ENCODE results near the gene KLF9.
A peak's percentile ranks its signal among the peaks of the same experiment; 100 is the strongest.

KLF9 gene

DNA sequence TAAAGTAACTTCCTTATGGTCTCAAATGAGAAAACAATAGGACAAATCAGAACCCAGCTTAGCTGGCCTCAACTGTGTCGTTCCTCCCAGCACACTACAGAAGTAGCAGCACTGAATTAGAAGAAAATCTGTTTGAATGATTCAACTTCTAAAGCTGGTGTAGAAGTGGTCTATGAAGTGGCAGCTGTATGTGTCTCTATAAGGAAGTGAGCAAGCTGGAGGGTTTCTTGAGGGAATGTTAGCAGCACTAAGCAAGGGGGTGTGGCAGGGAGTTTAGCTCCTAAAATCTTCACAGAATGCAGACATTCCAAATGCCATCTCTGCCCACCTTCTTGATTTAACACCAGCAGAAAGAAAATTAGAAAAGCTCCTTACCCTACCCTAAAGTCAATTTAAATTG lies 4.1 kb downstream of the KLF9 start:
- peak overlapping the region; percentile 95 for H3K4me3 ChIP-seq (ENCODE audit: severe bottlenecking)
- ATAC-seq (ENCODE audit: low read depth) (no peak), DNase-seq (ENCODE audit: low spot score) (no peak)
- TF ChIP-seq, protein P1, sequence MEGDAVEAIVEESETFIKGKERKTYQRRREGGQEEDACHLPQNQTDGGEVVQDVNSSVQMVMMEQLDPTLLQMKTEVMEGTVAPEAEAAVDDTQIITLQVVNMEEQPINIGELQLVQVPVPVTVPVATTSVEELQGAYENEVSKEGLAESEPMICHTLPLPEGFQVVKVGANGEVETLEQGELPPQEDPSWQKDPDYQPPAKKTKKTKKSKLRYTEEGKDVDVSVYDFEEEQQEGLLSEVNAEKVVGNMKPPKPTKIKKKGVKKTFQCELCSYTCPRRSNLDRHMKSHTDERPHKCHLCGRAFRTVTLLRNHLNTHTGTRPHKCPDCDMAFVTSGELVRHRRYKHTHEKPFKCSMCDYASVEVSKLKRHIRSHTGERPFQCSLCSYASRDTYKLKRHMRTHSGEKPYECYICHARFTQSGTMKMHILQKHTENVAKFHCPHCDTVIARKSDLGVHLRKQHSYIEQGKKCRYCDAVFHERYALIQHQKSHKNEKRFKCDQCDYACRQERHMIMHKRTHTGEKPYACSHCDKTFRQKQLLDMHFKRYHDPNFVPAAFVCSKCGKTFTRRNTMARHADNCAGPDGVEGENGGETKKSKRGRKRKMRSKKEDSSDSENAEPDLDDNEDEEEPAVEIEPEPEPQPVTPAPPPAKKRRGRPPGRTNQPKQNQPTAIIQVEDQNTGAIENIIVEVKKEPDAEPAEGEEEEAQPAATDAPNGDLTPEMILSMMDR (IDR thresholded peaks at IDR 0.05; ENCODE audit: poor library complexity, severe bottlenecking), result no peak
- H3K4me1 ChIP-seq (ENCODE audit: insufficient read depth, poor library complexity, severe bottlenecking), result peaks cover 26% of the 10 kb centered on the region
- peaks cover 19% of the 10 kb centered on the region for H3K36me3 ChIP-seq (ENCODE audit: low read depth)
- H3K27ac ChIP-seq (ENCODE audit: poor library complexity, severe bottlenecking), result peak overlapping the region; percentile 88
- no peaks in the 10 kb centered on the region for H3K9me3 ChIP-seq (ENCODE audit: severe bottlenecking)
- no peaks in the 10 kb centered on the region for H3K27me3 ChIP-seq (ENCODE audit: insufficient read depth, poor library complexity, severe bottlenecking)

DNA sequence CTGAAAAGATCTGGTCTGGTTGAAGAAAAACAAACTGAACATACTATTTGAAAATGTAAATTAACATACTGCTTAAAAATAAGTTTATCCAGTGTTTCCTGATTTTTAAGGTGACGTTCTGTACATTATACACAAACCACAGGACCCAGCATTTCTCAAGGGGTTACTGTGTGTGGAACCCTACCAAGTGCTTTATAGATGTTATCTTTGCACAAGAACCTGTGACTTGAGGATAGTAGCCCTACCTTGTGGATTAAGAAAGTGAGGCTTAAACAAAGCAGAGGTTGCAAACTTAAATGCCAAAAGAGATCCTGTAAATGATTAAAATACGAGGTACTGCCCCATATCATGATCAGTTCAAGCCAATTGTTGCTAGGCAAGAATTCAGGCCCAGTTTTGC lies 4.7 kb downstream of the KLF9 start:
- H3K27me3 ChIP-seq (ENCODE audit: insufficient read depth, poor library complexity, severe bottlenecking), result no peaks in the 10 kb centered on the region
- ATAC-seq (ENCODE audit: low read depth), result no peak
- H3K4me1 ChIP-seq (ENCODE audit: insufficient read depth, poor library complexity, severe bottlenecking), result peaks cover 22% of the 10 kb centered on the region
- no peak overlapping the region for H3K4me3 ChIP-seq (ENCODE audit: severe bottlenecking)
- H3K9me3 ChIP-seq (ENCODE audit: severe bottlenecking), result no peaks in the 10 kb centered on the region
- TF ChIP-seq, protein P1 (IDR thresholded peaks at IDR 0.05; ENCODE audit: poor library complexity, severe bottlenecking), result no peak
- H3K36me3 ChIP-seq (ENCODE audit: low read depth), result peaks cover 19% of the 10 kb centered on the region
- DNase-seq (ENCODE audit: low spot score), result no peak
- H3K27ac ChIP-seq (ENCODE audit: poor library complexity, severe bottlenecking), result peak overlapping the region; percentile 88

DNA sequence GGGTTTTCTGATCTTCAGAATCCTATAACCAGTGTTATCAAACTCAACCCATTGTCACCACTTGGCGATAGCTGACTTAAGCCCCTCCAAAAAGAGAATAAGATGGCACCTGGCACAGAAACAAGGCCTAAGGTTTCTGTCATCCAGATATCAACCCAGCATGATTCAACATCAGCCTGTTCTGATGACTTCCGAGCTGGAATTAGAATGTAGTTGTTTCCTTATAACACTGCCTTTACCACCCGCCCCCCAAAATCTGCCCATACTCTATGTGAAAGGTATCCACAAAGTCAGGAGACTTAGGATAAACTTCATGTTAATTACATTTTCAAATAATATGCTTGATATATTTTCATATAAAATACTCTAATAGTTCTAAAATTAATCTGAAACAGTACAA lies 5.2 kb downstream of the KLF9 start:
- ATAC-seq (ENCODE audit: low read depth), result no peak
- Histone ChIP-seq H3K36me3 (ENCODE audit: low read depth) (peaks cover 19% of the 10 kb centered on the region), H3K4me1 (ENCODE audit: insufficient read depth, poor library complexity, severe bottlenecking) (peaks cover 18% of the 10 kb centered on the region), H3K4me3 (ENCODE audit: severe bottlenecking) (no peak overlapping the region), H3K27ac (ENCODE audit: poor library complexity, severe bottlenecking) (no peak overlapping the region), H3K9me3 (ENCODE audit: severe bottlenecking) (no peaks in the 10 kb centered on the region), H3K27me3 (ENCODE audit: insufficient read depth, poor library complexity, severe bottlenecking) (no peaks in the 10 kb centered on the region)
- DNase-seq (ENCODE audit: low spot score), result no peak
- TF ChIP-seq, protein P1 (IDR thresholded peaks at IDR 0.05; ENCODE audit: poor library complexity, severe bottlenecking), result no peak

DNA sequence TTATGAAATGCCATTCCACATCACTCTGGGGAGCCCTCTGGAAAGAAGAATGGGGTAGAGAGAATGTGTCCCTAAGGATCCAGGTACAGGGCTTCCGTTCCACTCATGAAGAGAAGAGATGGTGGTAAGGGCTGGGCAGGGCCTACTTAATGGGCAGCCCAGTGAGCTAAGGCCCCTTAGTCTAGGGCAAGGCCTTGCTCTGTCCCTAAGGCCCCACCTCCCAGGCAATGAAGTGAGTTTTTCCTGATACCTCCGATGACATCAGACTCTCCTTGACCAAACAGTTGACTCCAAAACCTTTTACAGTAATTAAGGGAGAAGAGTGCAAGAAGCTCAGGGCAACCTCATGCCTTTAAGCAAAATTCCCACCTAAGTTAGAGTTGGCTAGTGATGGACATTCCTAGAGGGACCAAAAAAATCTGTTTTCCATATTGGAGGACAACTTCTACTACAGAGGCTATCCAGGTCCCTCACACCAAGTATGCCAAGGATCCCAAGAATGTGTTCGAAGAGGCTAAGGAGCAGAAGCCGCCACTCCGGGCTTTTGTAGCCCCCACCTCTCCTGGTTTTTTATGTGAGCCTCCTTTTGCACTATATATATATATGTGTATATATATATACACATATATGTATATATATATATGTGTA lies 5.9 kb downstream of the KLF9 start:
- ATAC-seq (ENCODE audit: low read depth), result no peak
- H3K4me3 ChIP-seq (ENCODE audit: severe bottlenecking), result no peak overlapping the region
- no peaks in the 10 kb centered on the region for H3K27me3 ChIP-seq (ENCODE audit: insufficient read depth, poor library complexity, severe bottlenecking)
- no peak for DNase-seq (ENCODE audit: low spot score)
- H3K9me3 ChIP-seq (ENCODE audit: severe bottlenecking), result no peaks in the 10 kb centered on the region
- H3K27ac ChIP-seq (ENCODE audit: poor library complexity, severe bottlenecking), result no peak overlapping the region
- H3K4me1 ChIP-seq (ENCODE audit: insufficient read depth, poor library complexity, severe bottlenecking), result peaks cover 22% of the 10 kb centered on the region
- peaks cover 19% of the 10 kb centered on the region for H3K36me3 ChIP-seq (ENCODE audit: low read depth)
- TF ChIP-seq, protein P1 (IDR thresholded peaks at IDR 0.05; ENCODE audit: poor library complexity, severe bottlenecking), result no peak

DNA sequence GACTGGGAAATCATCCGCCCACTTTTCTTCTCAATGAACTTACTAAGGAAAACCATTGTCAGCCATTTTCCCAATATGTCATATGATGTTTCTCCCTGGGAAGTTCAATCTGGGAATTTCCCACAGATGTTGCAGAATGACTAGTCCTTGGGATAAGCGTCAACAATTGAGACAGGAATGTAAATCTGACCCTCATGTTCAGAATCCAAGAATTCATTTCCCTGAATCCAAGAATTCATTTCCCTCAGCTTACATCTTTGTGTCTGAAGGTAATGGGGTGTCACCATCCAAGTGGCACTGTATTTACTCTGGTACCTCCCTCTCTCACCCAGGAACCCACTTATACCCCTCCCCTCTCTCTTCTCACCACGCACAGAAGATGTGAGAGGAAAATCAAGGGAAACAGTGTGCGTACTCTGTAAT lies 7.4 kb downstream of the KLF9 start:
- TF ChIP-seq, protein P1 (IDR thresholded peaks at IDR 0.05; ENCODE audit: poor library complexity, severe bottlenecking), result no peak
- H3K4me1 ChIP-seq (ENCODE audit: insufficient read depth, poor library complexity, severe bottlenecking), result peaks cover 28% of the 10 kb centered on the region
- peaks cover 19% of the 10 kb centered on the region for H3K36me3 ChIP-seq (ENCODE audit: low read depth)
- no peak for ATAC-seq (ENCODE audit: low read depth)
- no peak overlapping the region for H3K4me3 ChIP-seq (ENCODE audit: severe bottlenecking)
- H3K27ac ChIP-seq (ENCODE audit: poor library complexity, severe bottlenecking), result peak overlapping the region; percentile 5
- H3K9me3 ChIP-seq (ENCODE audit: severe bottlenecking), result no peaks in the 10 kb centered on the region
- H3K27me3 ChIP-seq (ENCODE audit: insufficient read depth, poor library complexity, severe bottlenecking), result no peaks in the 10 kb centered on the region
- no peak for DNase-seq (ENCODE audit: low spot score)

Data from RWPE2 (cell line).